ENCODE results near the gene TFPI2.

GRCh38 chr7:93856323-93856722, 34.2 kb downstream of the TFPI2 start:
- TF ChIP-seq CTCF (conservative IDR thresholded peaks at IDR 0.05; ENCODE audit: low read depth, low read length) = no peak
- no peak for TF ChIP-seq EZH2 (IDR thresholded peaks at IDR 0.05; ENCODE audit: borderline replicate concordance, low read depth, low read length, poor library complexity, severe bottlenecking)

Data from A673 (cell line).